ENCODE data around the gene ING3.
"Not testable (repeated sequence)": the region's sequence is repeated elsewhere in the genome, so short reads cannot be mapped to it uniquely, and the experiment has no call there.

ING3 gene

GRCh38 chr7:121000081-121000983 is 49.8 kb downstream of the ING3 start:
- in situ Hi-C loops (cut with HindIII; ENCODE audit: low sequenced_read_pairs) = no loop called here

- in situ Hi-C loops (cut with HindIII; ENCODE audit: low sequenced_read_pairs) = no loop called here
Observed at GRCh38 chr7:121001234-121001906, 50.8 kb downstream of the ING3 start.

- in situ Hi-C loops (cut with HindIII; ENCODE audit: low sequenced_read_pairs) = no loop called here
Observed at GRCh38 chr7:121002048-121002756, 51.6 kb downstream of the ING3 start.

DNA sequence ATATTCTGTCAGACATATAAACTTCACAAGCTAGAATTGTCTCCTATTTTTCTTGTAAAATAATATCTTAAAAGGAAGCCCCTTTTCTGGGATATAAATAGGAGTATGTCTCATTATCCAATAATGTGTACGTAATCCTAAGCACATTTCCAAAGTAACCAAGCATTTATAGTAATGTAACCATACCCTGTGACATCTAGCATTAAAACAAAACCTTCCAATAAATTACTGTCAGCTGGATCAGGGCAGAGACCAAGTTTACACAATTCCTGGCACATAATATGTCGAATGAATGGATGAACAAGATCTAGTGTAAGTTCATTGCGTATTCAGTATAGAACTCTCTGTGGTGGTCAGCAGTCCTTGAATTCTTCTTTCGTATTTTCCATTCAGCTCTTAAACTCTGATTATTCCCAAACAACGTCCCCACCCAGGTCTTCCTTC is 52.2 kb downstream of the ING3 start:
- in situ Hi-C loops (cut with HindIII; ENCODE audit: low sequenced_read_pairs) = no loop called here

DNA sequence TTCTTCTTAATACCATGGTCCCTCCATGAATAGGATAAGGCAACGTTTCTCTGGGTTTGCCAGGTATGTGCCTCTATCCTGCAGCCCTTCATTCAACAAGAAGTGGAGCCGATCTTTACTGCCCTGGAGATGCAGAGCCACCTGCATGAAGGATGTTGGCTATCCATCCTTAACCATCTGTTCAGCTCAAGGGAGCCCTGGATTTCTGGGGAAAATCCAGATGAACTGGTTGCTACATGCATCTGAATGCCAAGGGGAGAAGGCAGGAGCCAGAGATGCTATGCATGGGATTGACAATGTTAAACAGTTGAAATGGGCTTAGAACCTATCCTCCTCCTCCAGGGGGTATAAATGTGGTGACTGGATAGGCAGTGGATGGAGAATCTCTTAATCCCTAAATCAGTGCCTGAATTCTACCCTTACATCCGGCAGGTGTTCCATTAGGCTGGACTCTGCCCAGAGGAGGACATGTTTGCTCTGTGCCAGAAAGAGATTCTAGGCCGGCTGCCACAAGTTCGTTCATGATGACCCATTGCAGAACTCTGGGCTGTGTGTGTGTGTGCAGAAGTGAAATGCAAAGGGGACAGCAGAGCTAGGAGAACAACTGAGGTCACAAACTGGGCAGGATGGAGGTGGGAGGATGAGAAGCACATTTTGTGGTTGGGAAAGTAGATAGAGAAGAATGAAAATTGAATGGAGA is 53.6 kb downstream of the ING3 start:
- in situ Hi-C loops (cut with HindIII; ENCODE audit: low sequenced_read_pairs) = no loop called here

GRCh38 chr7:121005058-121005457 is 54.5 kb downstream of the ING3 start:
- in situ Hi-C loops (cut with HindIII; ENCODE audit: low sequenced_read_pairs) = not testable (repeated sequence)

DNA sequence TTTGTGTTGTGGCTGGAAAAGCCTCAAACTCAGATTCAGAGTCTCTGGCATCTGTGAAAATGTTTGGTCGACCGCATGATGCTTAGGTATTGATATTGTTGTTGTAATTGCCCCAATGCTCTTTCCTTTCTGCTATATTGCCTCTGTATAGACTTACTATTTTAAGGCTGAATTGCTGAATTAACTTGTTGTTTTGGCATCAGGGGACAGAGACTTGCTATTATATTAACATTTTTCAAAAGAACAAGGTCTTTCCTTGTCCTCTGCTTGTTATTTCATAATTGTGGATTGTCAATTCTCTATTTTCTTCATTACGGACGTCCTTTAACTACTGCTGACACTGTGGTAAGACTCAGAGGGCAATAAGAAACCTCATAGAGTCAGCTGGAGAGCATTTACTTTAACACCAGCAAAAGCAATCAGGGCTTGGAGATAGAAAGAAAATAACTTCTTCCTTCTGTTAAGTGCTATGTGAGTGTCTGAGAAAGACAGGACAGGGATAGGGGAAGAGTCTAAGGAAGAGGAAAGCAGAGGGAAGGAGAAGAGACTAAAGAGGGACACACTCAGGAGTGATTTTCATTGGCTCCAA is 55.5 kb downstream of the ING3 start:
- in situ Hi-C loops (cut with HindIII; ENCODE audit: low sequenced_read_pairs) = no loop called here

DNA sequence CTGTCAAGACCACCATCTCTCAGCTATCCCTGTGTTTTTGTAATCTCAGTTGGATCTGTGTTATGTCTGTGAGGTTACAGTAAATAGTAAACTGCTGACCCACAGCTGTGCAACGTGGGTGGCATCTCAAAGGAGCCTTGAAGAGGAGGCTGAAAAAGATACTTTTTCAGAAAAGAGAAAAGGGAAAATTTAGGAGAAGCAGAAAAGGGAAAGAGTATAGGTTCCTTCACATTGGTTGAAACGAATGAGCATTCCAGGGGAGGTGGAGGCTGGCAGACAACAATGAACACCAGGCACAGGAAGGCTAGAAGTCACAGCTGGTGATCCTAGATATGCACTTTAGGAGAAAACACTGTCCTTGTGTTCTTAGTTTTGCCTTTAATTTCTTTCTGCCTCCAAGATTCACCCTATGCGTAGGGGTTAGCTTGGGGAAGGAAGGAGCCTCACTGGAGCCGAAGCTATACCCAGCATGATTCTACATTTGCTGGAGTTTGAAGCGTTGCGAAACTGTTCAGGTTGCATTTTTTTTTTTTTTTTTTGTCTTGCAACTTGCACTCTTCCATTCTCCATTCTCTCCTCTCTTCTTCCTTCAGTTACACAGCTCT is 56.2 kb downstream of the ING3 start:
- in situ Hi-C loops (cut with HindIII; ENCODE audit: low sequenced_read_pairs) = no loop called here

DNA sequence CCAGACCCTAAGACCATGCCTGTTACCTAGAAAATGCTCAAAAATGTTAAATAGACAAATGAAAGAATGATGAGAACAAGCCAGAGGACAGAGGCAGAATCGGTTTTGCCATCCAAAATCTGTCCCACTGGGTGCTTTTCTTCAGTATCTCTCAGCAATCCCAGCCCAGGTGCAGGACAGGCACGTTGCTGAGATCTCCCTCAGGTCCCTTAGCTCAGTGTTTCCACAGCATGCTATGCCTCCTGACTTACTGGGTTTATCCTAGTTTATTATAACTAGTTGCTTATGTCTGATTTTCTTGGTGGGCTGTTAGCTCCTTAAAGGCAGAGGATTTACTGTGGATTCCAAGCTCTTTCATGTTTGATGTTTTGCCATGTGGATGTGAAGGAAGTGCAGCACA is 58.2 kb downstream of the ING3 start:
- in situ Hi-C loops (cut with HindIII; ENCODE audit: low sequenced_read_pairs) = no loop called here

GRCh38 chr7:121011401-121011800 is 60.8 kb downstream of the ING3 start:
- in situ Hi-C loops (cut with HindIII; ENCODE audit: low sequenced_read_pairs) = no loop called here

GRCh38 chr7:121012170-121012874 is 61.7 kb downstream of the ING3 start:
- in situ Hi-C loops (cut with HindIII; ENCODE audit: low sequenced_read_pairs) = no loop called here

DNA sequence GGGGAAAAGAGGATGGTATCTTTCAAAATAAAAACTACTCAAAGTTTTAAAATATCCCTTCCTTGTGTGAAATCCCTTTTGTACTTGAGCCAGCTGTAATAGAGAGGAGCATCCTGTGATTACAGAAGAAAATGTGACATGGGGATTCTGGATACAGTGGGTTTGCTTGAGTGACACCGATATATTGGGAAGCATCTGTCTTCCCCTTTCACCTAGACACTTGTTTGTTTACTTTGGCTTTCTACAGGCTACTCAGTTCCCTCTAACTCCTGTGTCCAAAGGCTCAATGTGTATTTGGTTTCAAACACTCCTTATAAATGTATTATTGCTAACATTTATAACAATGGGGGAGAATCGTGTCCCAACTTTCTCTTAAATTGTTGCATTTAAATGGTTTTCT is 62.3 kb downstream of the ING3 start:
- in situ Hi-C loops (cut with HindIII; ENCODE audit: low sequenced_read_pairs) = no loop called here

- in situ Hi-C loops (cut with HindIII; ENCODE audit: low sequenced_read_pairs) = no loop called here
Observed at GRCh38 chr7:121015560-121015959, 65.0 kb downstream of the ING3 start.

DNA sequence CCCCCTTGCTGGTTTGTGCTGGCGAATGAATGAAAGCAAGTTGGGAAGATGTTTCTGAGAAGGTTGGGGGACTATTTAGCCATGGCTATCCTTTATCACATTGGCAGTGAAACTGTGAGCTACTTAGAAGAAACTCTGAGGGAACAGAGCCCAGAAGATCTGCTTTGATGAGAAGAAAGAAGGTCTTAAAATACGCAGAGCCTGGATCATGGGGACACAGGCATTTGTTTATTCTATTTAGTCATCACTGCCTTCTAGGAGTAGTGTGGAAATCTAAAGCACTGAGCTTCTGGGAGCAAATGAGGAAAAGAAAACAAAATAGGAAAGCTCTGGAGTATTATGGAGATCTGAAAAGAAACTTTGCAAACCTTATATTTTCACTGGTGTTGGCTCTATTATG is 66.4 kb downstream of the ING3 start:
- in situ Hi-C loops (cut with HindIII; ENCODE audit: low sequenced_read_pairs) = no loop called here

DNA sequence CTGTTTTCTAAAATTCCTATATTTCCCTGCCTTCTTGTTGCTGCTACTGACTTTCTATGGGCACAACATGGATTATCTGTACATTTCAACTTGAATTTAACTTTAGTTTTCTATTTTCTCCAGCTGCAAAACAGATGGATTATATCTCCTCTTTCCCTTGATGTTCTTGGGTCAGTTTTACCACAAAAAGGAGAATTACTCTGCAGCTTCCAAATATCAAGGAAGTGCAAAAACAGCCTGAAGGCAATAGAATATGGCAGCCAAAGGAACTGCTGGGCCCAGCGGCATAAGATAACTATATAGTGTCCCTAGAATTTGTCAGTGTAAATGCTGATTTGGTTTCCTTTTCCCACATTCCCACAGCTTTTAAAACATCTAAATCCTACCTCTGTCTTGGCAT is 67.0 kb downstream of the ING3 start:
- in situ Hi-C loops (cut with HindIII; ENCODE audit: low sequenced_read_pairs) = no loop called here

DNA sequence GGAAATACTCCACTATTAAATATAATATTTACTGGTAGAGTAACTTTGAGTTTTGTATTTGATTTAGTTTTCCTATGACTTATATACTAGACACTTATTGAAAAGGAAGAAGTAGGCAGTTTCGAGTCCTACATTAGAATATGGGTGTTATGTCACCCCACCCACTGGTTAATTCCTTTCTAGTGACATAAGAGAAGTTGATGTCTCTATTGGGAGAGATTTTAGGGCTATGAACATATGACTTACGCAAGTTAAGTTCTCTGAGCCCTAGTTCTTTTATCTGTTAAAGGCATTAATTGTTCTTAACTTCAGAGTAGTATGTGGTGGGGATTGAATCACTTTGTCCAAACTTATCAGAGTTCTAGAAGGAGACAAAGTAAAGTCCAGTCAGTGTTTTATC is 68.4 kb downstream of the ING3 start:
- in situ Hi-C loops (cut with HindIII; ENCODE audit: low sequenced_read_pairs) = no loop called here

DNA sequence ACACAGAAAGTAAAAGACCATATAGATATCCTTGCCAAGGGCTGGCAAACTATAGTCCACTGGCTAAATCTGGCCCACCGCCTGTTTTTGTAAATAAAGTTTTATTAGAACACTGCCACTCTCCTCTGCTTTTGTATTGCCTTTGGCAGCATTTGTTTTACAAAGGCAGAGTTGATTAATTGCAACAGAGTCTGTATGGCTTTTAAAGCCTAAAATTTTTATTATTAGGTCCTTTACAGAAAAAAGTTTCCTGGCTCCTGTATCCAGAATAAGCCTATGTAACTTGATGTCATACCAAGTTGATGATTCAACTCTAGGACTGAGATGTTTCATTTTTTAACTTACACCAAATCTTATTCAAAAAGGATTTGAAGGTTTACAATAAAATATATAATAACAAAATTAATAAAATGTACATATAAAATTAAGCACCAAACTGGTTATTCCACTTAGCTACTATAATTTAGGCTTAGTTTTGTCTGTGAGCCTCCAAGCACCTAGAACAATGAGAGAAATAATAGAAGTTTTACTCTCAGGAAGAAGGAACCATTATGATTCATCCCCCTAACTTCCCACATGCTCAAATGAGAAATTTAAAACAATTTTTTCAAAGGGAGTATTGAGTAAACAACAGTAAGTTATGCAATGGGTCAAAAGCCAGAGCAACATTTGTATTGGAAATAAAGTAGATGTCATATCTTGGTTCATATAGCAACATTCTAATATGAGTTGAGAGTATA is 69.8 kb downstream of the ING3 start:
- in situ Hi-C loops (cut with HindIII; ENCODE audit: low sequenced_read_pairs) = no loop called here

DNA sequence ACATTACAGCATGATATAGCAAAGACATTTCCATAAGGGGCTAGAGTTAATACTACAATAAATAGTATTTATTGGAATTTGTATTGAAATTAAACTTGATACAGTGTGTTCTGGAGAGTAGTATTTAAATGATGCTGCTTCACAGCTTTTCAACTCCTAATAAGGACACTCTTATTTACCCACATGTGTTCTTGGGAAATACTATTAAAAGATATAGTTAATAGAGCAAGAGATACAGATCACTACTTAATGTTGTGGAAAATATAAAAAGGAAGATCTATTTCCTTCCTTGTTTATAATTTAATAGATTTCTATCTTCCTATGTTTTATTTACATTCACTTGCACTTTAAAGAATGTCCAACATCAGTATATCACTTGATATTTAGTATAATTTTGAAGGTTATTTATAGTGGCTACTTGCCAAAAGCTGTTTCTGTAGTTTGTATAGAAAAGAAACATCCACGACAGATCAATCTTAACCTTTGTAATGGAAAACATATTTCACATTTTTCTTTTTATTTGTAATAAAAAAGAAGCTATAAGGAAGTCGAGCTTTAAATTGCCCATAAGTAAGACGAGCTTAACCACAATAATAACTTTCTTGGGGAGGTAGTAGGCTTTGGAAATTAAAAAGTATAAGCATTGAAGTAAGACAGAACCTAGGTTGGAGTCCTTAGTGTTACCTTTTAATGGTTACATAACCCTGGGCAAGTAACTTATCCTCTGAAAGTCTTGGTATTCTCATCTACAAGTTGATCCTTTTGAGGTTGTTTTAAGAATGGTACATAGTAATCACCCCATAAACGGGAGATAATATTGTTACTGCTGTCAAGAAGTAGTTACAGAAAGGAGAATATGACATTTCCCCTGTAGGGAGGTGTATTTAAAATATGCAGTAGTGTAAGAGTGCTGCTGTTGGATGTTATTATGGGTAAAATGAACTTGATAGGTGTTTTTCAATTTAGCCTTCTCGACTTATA is 70.7 kb downstream of the ING3 start:
- in situ Hi-C loops (cut with HindIII; ENCODE audit: low sequenced_read_pairs) = no loop called here
